ENCODE results near the gene MCTP2.

MCTP2 gene

DNA sequence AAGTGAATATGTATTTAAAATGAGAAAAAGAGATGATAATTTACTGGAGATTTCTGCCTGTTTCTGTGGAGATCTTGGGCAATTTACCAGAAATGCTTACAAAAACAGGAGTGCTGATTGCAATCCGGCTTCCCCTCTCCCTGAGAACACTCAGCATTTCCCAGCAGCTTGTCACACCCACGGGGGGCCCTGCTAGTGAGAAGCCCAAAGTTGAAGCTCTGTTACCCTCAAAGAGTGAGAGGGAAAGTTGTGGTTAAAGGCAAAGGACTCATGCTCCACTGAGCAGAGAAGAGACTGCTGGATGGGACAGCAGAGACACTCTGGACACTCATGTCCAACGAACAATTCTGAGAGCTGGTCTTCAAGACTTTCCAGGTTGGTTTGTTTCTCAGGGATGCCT, 2.9 kb downstream of the MCTP2 start:
- H3K27ac ChIP-seq (ENCODE audit: extremely low read depth, low read depth, low read length) = no peak overlapping the region
- H3K9me3 ChIP-seq (ENCODE audit: control insufficient read depth, insufficient read depth, low read depth, low read length) = no peaks in the 10 kb centered on the region
- CTCF ChIA-PET = interaction anchor here (0.5 to 2.4 kb wide), 2 partner anchors 90 to 437 kb away, joined by 4 to 7 read pairs; no protein-coding TSS in a partner anchor
- no peak overlapping the region for H3K4me3 ChIP-seq (ENCODE audit: low read depth, low read length)
- TF ChIP-seq ZNF423 (tag by site-specific recombination; IDR thresholded peaks at IDR 0.05) (no peak), ZNF843 (tag by site-specific recombination; IDR thresholded peaks at IDR 0.05) (no peak), ZFP41 (tag by site-specific recombination; IDR thresholded peaks at IDR 0.05; ENCODE audit: borderline replicate concordance) (no peak), ZNF777 (tag by site-specific recombination; IDR thresholded peaks at IDR 0.05; ENCODE audit: borderline replicate concordance) (no peak), ZNF521 (tag by site-specific recombination; IDR thresholded peaks at IDR 0.05) (no peak), ZNF514 (tag by site-specific recombination; IDR thresholded peaks at IDR 0.05) (no peak), SP2 (tag by site-specific recombination; IDR thresholded peaks at IDR 0.05) (no peak), ZNF248 (tag by site-specific recombination; IDR thresholded peaks at IDR 0.05) (no peak), HOXD13 (CRISPR knock-in tag; IDR thresholded peaks at IDR 0.05; ENCODE audit: borderline replicate concordance) (no peak), ZNF571 (tag by site-specific recombination; IDR thresholded peaks at IDR 0.05) (no peak), WT1 (tag by site-specific recombination; IDR thresholded peaks at IDR 0.05) (no peak), ZFP37 (tag by site-specific recombination; IDR thresholded peaks at IDR 0.05) (no peak)
- TF ChIP-seq, protein P1, sequence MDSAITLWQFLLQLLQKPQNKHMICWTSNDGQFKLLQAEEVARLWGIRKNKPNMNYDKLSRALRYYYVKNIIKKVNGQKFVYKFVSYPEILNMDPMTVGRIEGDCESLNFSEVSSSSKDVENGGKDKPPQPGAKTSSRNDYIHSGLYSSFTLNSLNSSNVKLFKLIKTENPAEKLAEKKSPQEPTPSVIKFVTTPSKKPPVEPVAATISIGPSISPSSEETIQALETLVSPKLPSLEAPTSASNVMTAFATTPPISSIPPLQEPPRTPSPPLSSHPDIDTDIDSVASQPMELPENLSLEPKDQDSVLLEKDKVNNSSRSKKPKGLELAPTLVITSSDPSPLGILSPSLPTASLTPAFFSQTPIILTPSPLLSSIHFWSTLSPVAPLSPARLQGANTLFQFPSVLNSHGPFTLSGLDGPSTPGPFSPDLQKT (IDR thresholded peaks at IDR 0.05; ENCODE audit: borderline replicate concordance, low read depth, low read length) = no peak
- TF ChIP-seq, protein P2, sequence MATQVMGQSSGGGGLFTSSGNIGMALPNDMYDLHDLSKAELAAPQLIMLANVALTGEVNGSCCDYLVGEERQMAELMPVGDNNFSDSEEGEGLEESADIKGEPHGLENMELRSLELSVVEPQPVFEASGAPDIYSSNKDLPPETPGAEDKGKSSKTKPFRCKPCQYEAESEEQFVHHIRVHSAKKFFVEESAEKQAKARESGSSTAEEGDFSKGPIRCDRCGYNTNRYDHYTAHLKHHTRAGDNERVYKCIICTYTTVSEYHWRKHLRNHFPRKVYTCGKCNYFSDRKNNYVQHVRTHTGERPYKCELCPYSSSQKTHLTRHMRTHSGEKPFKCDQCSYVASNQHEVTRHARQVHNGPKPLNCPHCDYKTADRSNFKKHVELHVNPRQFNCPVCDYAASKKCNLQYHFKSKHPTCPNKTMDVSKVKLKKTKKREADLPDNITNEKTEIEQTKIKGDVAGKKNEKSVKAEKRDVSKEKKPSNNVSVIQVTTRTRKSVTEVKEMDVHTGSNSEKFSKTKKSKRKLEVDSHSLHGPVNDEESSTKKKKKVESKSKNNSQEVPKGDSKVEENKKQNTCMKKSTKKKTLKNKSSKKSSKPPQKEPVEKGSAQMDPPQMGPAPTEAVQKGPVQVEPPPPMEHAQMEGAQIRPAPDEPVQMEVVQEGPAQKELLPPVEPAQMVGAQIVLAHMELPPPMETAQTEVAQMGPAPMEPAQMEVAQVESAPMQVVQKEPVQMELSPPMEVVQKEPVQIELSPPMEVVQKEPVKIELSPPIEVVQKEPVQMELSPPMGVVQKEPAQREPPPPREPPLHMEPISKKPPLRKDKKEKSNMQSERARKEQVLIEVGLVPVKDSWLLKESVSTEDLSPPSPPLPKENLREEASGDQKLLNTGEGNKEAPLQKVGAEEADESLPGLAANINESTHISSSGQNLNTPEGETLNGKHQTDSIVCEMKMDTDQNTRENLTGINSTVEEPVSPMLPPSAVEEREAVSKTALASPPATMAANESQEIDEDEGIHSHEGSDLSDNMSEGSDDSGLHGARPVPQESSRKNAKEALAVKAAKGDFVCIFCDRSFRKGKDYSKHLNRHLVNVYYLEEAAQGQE (tag by site-specific recombination; IDR thresholded peaks at IDR 0.05) = no peak
- H3K4me1 ChIP-seq (ENCODE audit: control insufficient read depth, insufficient read depth, low read length) = peaks cover 31% of the 10 kb centered on the region
- POLR2A ChIA-PET = no interaction called here
- no peaks in the 10 kb centered on the region for H3K36me3 ChIP-seq (ENCODE audit: control insufficient read depth in 2 of 2, insufficient read depth in 1 of 2, low read length in 2 of 2)

DNA sequence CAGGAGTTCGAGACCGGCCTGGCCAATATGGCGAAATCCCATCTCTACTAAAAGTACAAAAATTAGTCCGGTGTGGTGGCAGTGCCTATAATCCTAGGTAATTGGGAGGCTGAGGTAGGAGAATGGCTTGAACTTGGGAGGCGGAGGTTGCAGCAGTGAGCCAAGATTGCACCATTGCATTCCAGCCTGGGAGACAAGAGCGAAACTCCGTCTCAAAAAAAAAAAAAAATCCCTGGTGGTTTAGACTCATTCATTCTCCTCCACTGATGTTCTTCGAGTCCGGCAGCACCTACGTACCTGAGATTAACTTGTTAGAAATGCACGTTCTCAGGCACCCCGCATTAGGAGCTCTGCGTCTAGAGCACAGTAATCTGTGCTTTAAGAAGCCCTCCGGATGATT, 3.7 kb downstream of the MCTP2 start:
- ChIA-PET CTCF (interaction anchor here (0.6 to 2.4 kb wide), 2 partner anchors 56 to 89 kb away, joined by 4 to 7 read pairs; no protein-coding TSS in a partner anchor), POLR2A (no interaction called here)
- H3K4me3 ChIP-seq (ENCODE audit: low read depth, low read length) = no peak overlapping the region
- H3K4me1 ChIP-seq (ENCODE audit: control insufficient read depth, insufficient read depth, low read length) = peaks cover 36% of the 10 kb centered on the region
- H3K9me3 ChIP-seq (ENCODE audit: control insufficient read depth, insufficient read depth, low read depth, low read length) = no peaks in the 10 kb centered on the region
- H3K27ac ChIP-seq (ENCODE audit: extremely low read depth, low read depth, low read length) = no peak overlapping the region
- no peaks in the 10 kb centered on the region for H3K36me3 ChIP-seq (ENCODE audit: control insufficient read depth in 2 of 2, insufficient read depth in 1 of 2, low read length in 2 of 2)
- TF ChIP-seq PRDM1 (tag by site-specific recombination; IDR thresholded peaks at IDR 0.05) (no peak), ZBTB21 (tag by site-specific recombination; IDR thresholded peaks at IDR 0.05) (no peak), ZNF221 (tag by site-specific recombination; IDR thresholded peaks at IDR 0.05; ENCODE audit: borderline replicate concordance) (no peak), SCRT1 (tag by site-specific recombination; IDR thresholded peaks at IDR 0.05; ENCODE audit: borderline replicate concordance) (no peak), SCRT2 (tag by site-specific recombination; IDR thresholded peaks at IDR 0.05) (no peak), ZFP3 (tag by site-specific recombination; IDR thresholded peaks at IDR 0.05; ENCODE audit: low read depth) (no peak), ZFP41 (tag by site-specific recombination; IDR thresholded peaks at IDR 0.05; ENCODE audit: borderline replicate concordance) (no peak), HOXA7 (CRISPR knock-in tag; IDR thresholded peaks at IDR 0.05; ENCODE audit: borderline replicate concordance) (no peak), ZNF311 (tag by site-specific recombination; IDR thresholded peaks at IDR 0.05; ENCODE audit: borderline replicate concordance) (no peak), ZNF423 (tag by site-specific recombination; IDR thresholded peaks at IDR 0.05) (no peak), ZNF837 (tag by site-specific recombination; IDR thresholded peaks at IDR 0.05) (no peak), ZNF529 (tag by site-specific recombination; IDR thresholded peaks at IDR 0.05; ENCODE audit: insufficient replicate concordance) (no peak), ZNF747 (tag by site-specific recombination; IDR thresholded peaks at IDR 0.05) (no peak)
- TF ChIP-seq, protein P3, sequence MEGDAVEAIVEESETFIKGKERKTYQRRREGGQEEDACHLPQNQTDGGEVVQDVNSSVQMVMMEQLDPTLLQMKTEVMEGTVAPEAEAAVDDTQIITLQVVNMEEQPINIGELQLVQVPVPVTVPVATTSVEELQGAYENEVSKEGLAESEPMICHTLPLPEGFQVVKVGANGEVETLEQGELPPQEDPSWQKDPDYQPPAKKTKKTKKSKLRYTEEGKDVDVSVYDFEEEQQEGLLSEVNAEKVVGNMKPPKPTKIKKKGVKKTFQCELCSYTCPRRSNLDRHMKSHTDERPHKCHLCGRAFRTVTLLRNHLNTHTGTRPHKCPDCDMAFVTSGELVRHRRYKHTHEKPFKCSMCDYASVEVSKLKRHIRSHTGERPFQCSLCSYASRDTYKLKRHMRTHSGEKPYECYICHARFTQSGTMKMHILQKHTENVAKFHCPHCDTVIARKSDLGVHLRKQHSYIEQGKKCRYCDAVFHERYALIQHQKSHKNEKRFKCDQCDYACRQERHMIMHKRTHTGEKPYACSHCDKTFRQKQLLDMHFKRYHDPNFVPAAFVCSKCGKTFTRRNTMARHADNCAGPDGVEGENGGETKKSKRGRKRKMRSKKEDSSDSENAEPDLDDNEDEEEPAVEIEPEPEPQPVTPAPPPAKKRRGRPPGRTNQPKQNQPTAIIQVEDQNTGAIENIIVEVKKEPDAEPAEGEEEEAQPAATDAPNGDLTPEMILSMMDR (tag by site-specific recombination; IDR thresholded peaks at IDR 0.05) = no peak
- TF ChIP-seq, protein P4, sequence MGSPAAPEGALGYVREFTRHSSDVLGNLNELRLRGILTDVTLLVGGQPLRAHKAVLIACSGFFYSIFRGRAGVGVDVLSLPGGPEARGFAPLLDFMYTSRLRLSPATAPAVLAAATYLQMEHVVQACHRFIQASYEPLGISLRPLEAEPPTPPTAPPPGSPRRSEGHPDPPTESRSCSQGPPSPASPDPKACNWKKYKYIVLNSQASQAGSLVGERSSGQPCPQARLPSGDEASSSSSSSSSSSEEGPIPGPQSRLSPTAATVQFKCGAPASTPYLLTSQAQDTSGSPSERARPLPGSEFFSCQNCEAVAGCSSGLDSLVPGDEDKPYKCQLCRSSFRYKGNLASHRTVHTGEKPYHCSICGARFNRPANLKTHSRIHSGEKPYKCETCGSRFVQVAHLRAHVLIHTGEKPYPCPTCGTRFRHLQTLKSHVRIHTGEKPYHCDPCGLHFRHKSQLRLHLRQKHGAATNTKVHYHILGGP (tag by site-specific recombination; IDR thresholded peaks at IDR 0.05) = no peak
- TF ChIP-seq, protein P5, sequence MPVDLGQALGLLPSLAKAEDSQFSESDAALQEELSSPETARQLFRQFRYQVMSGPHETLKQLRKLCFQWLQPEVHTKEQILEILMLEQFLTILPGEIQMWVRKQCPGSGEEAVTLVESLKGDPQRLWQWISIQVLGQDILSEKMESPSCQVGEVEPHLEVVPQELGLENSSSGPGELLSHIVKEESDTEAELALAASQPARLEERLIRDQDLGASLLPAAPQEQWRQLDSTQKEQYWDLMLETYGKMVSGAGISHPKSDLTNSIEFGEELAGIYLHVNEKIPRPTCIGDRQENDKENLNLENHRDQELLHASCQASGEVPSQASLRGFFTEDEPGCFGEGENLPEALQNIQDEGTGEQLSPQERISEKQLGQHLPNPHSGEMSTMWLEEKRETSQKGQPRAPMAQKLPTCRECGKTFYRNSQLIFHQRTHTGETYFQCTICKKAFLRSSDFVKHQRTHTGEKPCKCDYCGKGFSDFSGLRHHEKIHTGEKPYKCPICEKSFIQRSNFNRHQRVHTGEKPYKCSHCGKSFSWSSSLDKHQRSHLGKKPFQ (tag by site-specific recombination; IDR thresholded peaks at IDR 0.05) = no peak
